K562 (cell line): ENCODE data around the gene SMIM15. TPM values are rescaled to one million over a fixed set of nuclear protein-coding genes. Genes with fewer than 3 reads are reported as not detected.

Source experiments
- ATAC-seq: fragments of 200-7000 bp; cut with Tn5 transposase; 3 replicates; pipeline ENCODE4 v1.9.1; 2020; ENCODE audit warnings: moderate library complexity
- BruUV-seq: library from RNA; stranded (reverse); fragments of 400-500 nt; replicated peaks from 2 replicates; lab custom pipeline; 2021; lab: Mats Ljungman, UMichigan
- CTCF ChIA-PET: fragments of 300-600 bp; formaldehyde crosslinking; extraction: SDS; loops from one replicate; lab custom pipeline; 2021; ENCODE audit warnings: low intra/inter-chr PET ratio; lab: Yijun Ruan, JAX
- POLR2A ChIA-PET: fragments of 300-600, 350-650 bp; sonication (Branson Sonifier 250); formaldehyde crosslinking; extraction: SDS; loops from one replicate; lab custom pipeline; 2021; ENCODE audit warnings: antibody characterized with exemption, inconsistent platforms; lab: Yijun Ruan, JAX
- DNase-seq, 4 experiments: peaks; one replicate each; pipeline versions ENCODE4 v3.0.0 to v3.0.0-alpha.2; 2011 to 2018; ENCODE audit warnings: low spot score in 3 of 4, mixed read lengths in 3 of 4; ENCODE audit errors: extremely low read depth in 1 of 4
- FAIRE-seq: peaks from 2 replicates; lab custom pipeline; 2011; peaks lifted over from hg19 to GRCh38; lab: Jason Lieb, UNC
- H2AFZ ChIP-seq: 2 replicates; pipeline ENCODE4 v1.6.0; 2011; ENCODE audit warnings: low read depth, low read length, control low read depth, inconsistent platforms
- H3K27ac ChIP-seq: fragments of 200-600 bp; 3 replicates; pipeline ENCODE4 v1.8.0; 2011; ENCODE audit warnings: low read depth, mild to moderate bottlenecking, control low read depth, inconsistent platforms, low read length, moderate library complexity, mixed read lengths; ENCODE audit errors: extremely low read depth
- H3K27me3 ChIP-seq, 2 experiments: fragments of 300-600 bp in 1 of 2; 2 replicates in 1 of 2; 3 replicates in 1 of 2; pipeline versions ENCODE4 v1.6.0 to v1.8.0; 2011; ENCODE audit warnings: inconsistent platforms in 2 of 2, low read length in 2 of 2, mild to moderate bottlenecking in 1 of 2, mixed read lengths in 1 of 2, moderate library complexity in 1 of 2; ENCODE audit not compliant: control insufficient read depth in 2 of 2, insufficient read depth in 2 of 2
- H3K36me3 ChIP-seq: fragments of 300-600 bp; 3 replicates; pipeline ENCODE4 v1.8.0; 2011; ENCODE audit warnings: mild to moderate bottlenecking, low read length, inconsistent platforms; ENCODE audit not compliant: control insufficient read depth, insufficient read depth
- H3K4me1 ChIP-seq, 2 experiments: fragments of 200-600 bp in 1 of 2; replicated peaks in 1 of 2; 2 replicates in 1 of 2; 3 replicates in 1 of 2; pipeline versions ENCODE4 v1.5.1 to v1.8.0; 2011; ENCODE audit warnings: inconsistent platforms in 2 of 2, low read length in 2 of 2, mild to moderate bottlenecking in 1 of 2, mixed read lengths in 1 of 2, moderate library complexity in 1 of 2; ENCODE audit not compliant: control insufficient read depth in 2 of 2, insufficient read depth in 2 of 2
- H3K4me2 ChIP-seq: 2 replicates; pipeline ENCODE4 v1.6.1; 2011; ENCODE audit warnings: low read length, control low read depth, inconsistent platforms, mixed read lengths; ENCODE audit not compliant: insufficient read depth
- H3K4me3 ChIP-seq: fragments of 200-600 bp; sonication (generic), shearing (Covaris generic); 2 replicates; pipeline ENCODE4 v1.5.1; 2016; ENCODE audit warnings: control low read depth, inconsistent platforms
- H3K79me2 ChIP-seq: fragments of 200-600 bp; 3 replicates; pipeline ENCODE4 v1.8.0; 2011; ENCODE audit warnings: low read length, inconsistent platforms; ENCODE audit not compliant: control insufficient read depth, insufficient read depth
- H3K9ac ChIP-seq, 2 experiments: 2 replicates each; pipeline versions ENCODE4 v1.6.0 to v1.6.1; 2011; ENCODE audit warnings: low read depth in 2 of 2, low read length in 2 of 2, control low read depth in 1 of 2, inconsistent platforms in 1 of 2, mild to moderate bottlenecking in 1 of 2, mixed read lengths in 1 of 2; ENCODE audit not compliant: insufficient read depth in 1 of 2
- H3K9me1 ChIP-seq: one replicate; pipeline ENCODE4 v1.6.0; 2011; ENCODE audit warnings: inconsistent platforms, mild to moderate bottlenecking, low read length, moderate library complexity; ENCODE audit not compliant: control insufficient read depth, insufficient read depth
- H3K9me3 ChIP-seq: replicated peaks from 2 replicates; pipeline ENCODE4 v1.5.1; 2011; ENCODE audit warnings: low read depth, low read length, inconsistent platforms; ENCODE audit not compliant: control insufficient read depth, insufficient read depth
- H4K20me1 ChIP-seq: replicated peaks from 2 replicates; pipeline ENCODE4 v1.6.1; 2011; ENCODE audit warnings: low read length, inconsistent platforms, mixed read lengths; ENCODE audit not compliant: control insufficient read depth, insufficient read depth
- AFF4 ChIP-seq: sonication (generic); formaldehyde crosslinking; IDR thresholded peaks from 2 replicates; pipeline ENCODE4 v1.8.0; 2023; ENCODE audit warnings: mild to moderate bottlenecking, missing genetic modification reagents
- CREM ChIP-seq: IDR thresholded peaks from 2 replicates; pipeline ENCODE4 v1.6.1; 2014; ENCODE audit warnings: antibody characterized with exemption, low read depth
- E2F3 ChIP-seq: fragments of 250-450 bp; sonication (Bioruptor Pico); IDR thresholded peaks from 2 replicates; pipeline ENCODE4 v1.4.0; 2020; ENCODE audit warnings: mild to moderate bottlenecking
- FOXP4 ChIP-seq: sonication (generic); formaldehyde crosslinking; IDR thresholded peaks from 2 replicates; pipeline ENCODE4 v1.8.0; 2022; ENCODE audit warnings: mild to moderate bottlenecking, missing genetic modification reagents, borderline replicate concordance
- HMGN3 ChIP-seq: IDR thresholded peaks from 2 replicates; pipeline ENCODE4 v1.6.1; 2011; ENCODE audit warnings: borderline replicate concordance, low read depth, mild to moderate bottlenecking, mixed read lengths, low read length; ENCODE audit not compliant: insufficient read length; ENCODE audit errors: extremely low read depth
- JUNB ChIP-seq: fragments of 450-650 bp; formaldehyde crosslinking; conservative IDR thresholded peaks from 2 replicates; pipeline ENCODE4 v1.4.0; 2020; ENCODE audit warnings: mild to moderate bottlenecking
- MAFK ChIP-seq: IDR thresholded peaks from 2 replicates; pipeline ENCODE4 v1.6.1; 2011; ENCODE audit warnings: low read length, improper control_type of control experiment
- MECOM ChIP-seq: fragments of 250-450 bp; sonication (Bioruptor Pico); IDR thresholded peaks from 2 replicates; pipeline ENCODE4 v1.8.0; 2022; ENCODE audit warnings: inconsistent platforms
- PRPF4 ChIP-seq: fragments of 200-400 bp; formaldehyde crosslinking; IDR thresholded peaks from one replicate; pipeline ENCODE4 v1.6.1; 2017; ENCODE audit warnings: low read length, low read depth, mild to moderate bottlenecking; ENCODE audit not compliant: insufficient read depth, poor library complexity, severe bottlenecking
- RNF2 ChIP-seq: sonication (generic); IDR thresholded peaks from 2 replicates; pipeline ENCODE4 v1.6.1; 2016
- SFPQ ChIP-seq: fragments of 200-400 bp; formaldehyde crosslinking; IDR thresholded peaks from 2 replicates; pipeline ENCODE4 v1.6.1; 2017; ENCODE audit warnings: mild to moderate bottlenecking, low read depth, low read length, moderate library complexity
- TEAD1 ChIP-seq, 2 experiments: fragments of 450-650 bp in 1 of 2; sonication (generic) in 1 of 2; formaldehyde crosslinking; IDR thresholded peaks; 2 replicates each; pipeline versions ENCODE4 v1.4.0 to v1.8.0; 2020 to 2022; ENCODE audit warnings: mild to moderate bottlenecking in 2 of 2, missing genetic modification reagents in 1 of 2
- ZKSCAN8 ChIP-seq: fragments of 200-800 bp; sonication (Bioruptor generic); IDR thresholded peaks from 2 replicates; pipeline ENCODE4 v1.6.1; 2016; ENCODE audit warnings: missing genetic modification characterization, missing compliant biosample characterization
- WGBS: fragments of 100-300 bp; shearing (Covaris generic); methylation state at CpG from one replicate; pipeline ENCODE4 v1.1.6; 2016; ENCODE audit warnings: low coverage, mixed read lengths; ENCODE audit not compliant: insufficient coverage; ENCODE audit errors: missing lambda C conversion rate; 5-methylcytosine and 5-hydroxymethylcytosine counted together
- in situ Hi-C: fragments of 300-500 bp; cut with MboI; formaldehyde crosslinking; loops from 4 replicates; pipeline ENCODE4 v1.15.0; 2018; ENCODE audit warnings: inconsistent platforms, mixed read lengths
- intact Hi-C: fragments of 100-400 bp; cut with micrococcal nuclease; formaldehyde crosslinking; loops from 2 replicates; pipeline ENCODE4 v1.14.2; 2022
- polyA plus RNA-seq, 8 experiments: library from polyadenylated mRNA; depleted of rRNA in 4 of 8; stranded (reverse) in 5 of 8; unstranded in 3 of 8; fragments of >200 nt; fragmentation: Nextera tagmentation in 2 of 8; fragmentation: Illumina TruSeq in 1 of 8; extraction: Ambion mirVana in 2 of 8; extraction: Trizol in 1 of 8; gene quantifications; 2 replicates each; pipeline versions ENCODE4 v1.2.1 to v1.2.3, GENCODE V29; 2011 to 2014; ENCODE audit warnings: inconsistent platforms in 1 of 8, missing spikeins in 1 of 8
- total RNA-seq, 7 experiments: library from RNA; depleted of rRNA in 6 of 7; stranded (reverse); fragments of >200 nt in 6 of 7; fragmentation: Illumina TruSeq in 2 of 7; extraction: Trizol in 2 of 7; gene quantifications; 2 replicates each; pipeline versions ENCODE4 v1.2.1 to v1.2.3, GENCODE V29; 2011 to 2021; ENCODE audit warnings: low replicate concordance in 1 of 7

The SMIM15 gene
- total and polyA plus RNA-seq, 9 of the 15 experiments (the other 6 are each of a cell fraction or from before 2014, with no cell fraction given): 16.6 to 124 (median 82.0) TPM

GRCh38 chr5:61205013-61205412 is 42.7 kb upstream of the SMIM15 start (continued):
- TF ChIP-seq PRPF4 (no peak), ZKSCAN8 (CRISPR knock-in tag) (no peak), TEAD1 (CRISPR knock-in tag; IDR thresholded peaks at IDR 0.05) (no peak)

GRCh38 chr5:61202213-61202612 is 39.9 kb upstream of the SMIM15 start:
- no peaks in the 10 kb centered on the region for H3K9me1 ChIP-seq
- no peaks in the 10 kb centered on the region for H4K20me1 ChIP-seq
- H3K9ac ChIP-seq: no peak overlapping the region
- no peaks in the 10 kb centered on the region for H3K79me2 ChIP-seq
- H3K27ac ChIP-seq: no peak overlapping the region
- in situ Hi-C loops: no loop called here
- BruUV-seq: no TSS peak
- FAIRE-seq (no peak), DNase-seq (no peak), ATAC-seq (no peak)
- H3K9me3 ChIP-seq: no peaks in the 10 kb centered on the region
- H3K4me3 ChIP-seq: no peak overlapping the region
- no peaks in the 10 kb centered on the region for H3K36me3 ChIP-seq
- intact Hi-C loops: no loop called here
- peaks cover 2 to 13% of the 10 kb centered on the region in 2 experiments; a peak in 3 of 5 replicates for H3K27me3 ChIP-seq
- ChIA-PET CTCF (no interaction called here), POLR2A (no interaction called here)
- H3K4me2 ChIP-seq: no peak overlapping the region
- no peak overlapping the region for H2AFZ ChIP-seq
- WGBS: 5% methylated on average over 2 of the region's 2 CpGs
- H3K4me1 ChIP-seq: no peaks in the 10 kb centered on the region
- TF ChIP-seq AFF4 (CRISPR knock-in tag): no peak
- no peak for TF ChIP-seq MAFK
- TF ChIP-seq RNF2: no peak
- no peak for TF ChIP-seq JUNB (CRISPR knock-in tag)
- TF ChIP-seq SFPQ: no peak
- TF ChIP-seq MECOM: no peak
- TF ChIP-seq CREM: no peak
- TF ChIP-seq HMGN3: no peak
- no peak for TF ChIP-seq E2F3 (CRISPR knock-in tag)
- no peak for TF ChIP-seq FOXP4 (CRISPR knock-in tag)
